Fibroblast of the aortic adventitia (primary cell): Measurements from ENCODE around the gene SLC43A1. TPM values are rescaled to one million over a fixed set of nuclear protein-coding genes. Genes with fewer than 3 reads are reported as not detected.

ENCODE experiments used
- DNase-seq: peaks from one replicate; pipeline ENCODE4 v3.0.0-alpha.2; 2010; ENCODE audit warnings: low read depth
- H3K4me3 ChIP-seq: 2 replicates; pipeline ENCODE4 v1.5.1; 2011; ENCODE audit warnings: low read depth, mild to moderate bottlenecking, control low read depth, low read length, moderate library complexity
- CTCF ChIP-seq: IDR thresholded peaks from 2 replicates; pipeline ENCODE4 v1.5.1; 2011; ENCODE audit warnings: mild to moderate bottlenecking, low read length, control low read depth, inconsistent platforms; ENCODE audit not compliant: insufficient read depth
- small RNA-seq: library from RNA; depleted of rRNA; stranded (forward); fragments of <200 nt; gene quantifications from one replicate; pipeline ENCODE3, GENCODE V24; 2012
- total RNA-seq: library from RNA; depleted of rRNA; stranded (reverse); fragments of >200 nt; gene quantifications from 2 replicates; pipeline ENCODE4 v1.2.3, GENCODE V29; 2012; ENCODE audit warnings: low replicate concordance

Gene SLC43A1
- total RNA-seq, 1 donor = 11.4 TPM

GRCh38 chr11:57440744-57441414 is 74.6 kb downstream of the SLC43A1 start:
- no peak for TF ChIP-seq CTCF
- DNase-seq = no peak
- H3K4me3 ChIP-seq = no peak overlapping the region

GRCh38 chr11:57439786-57440185 is 75.7 kb downstream of the SLC43A1 start:
- no peak overlapping the region for H3K4me3 ChIP-seq
- no peak for TF ChIP-seq CTCF
- DNase-seq = no peak

- no peak for DNase-seq
- no peak overlapping the region for H3K4me3 ChIP-seq
- TF ChIP-seq CTCF = no peak
These were observed 76.9 kb downstream of the SLC43A1 start for GRCh38 chr11:57438345-57439285.

- no peak for TF ChIP-seq CTCF
These were observed 79.5 kb downstream of the SLC43A1 start for GRCh38 chr11:57436031-57436430.

GRCh38 chr11:57434640-57435546 is 80.6 kb downstream of the SLC43A1 start:
- no peak overlapping the region for H3K4me3 ChIP-seq
- DNase-seq = peak; percentile 97
- TF ChIP-seq CTCF = no peak

More at GRCh38 chr11:57436031-57436430, 79.5 kb downstream of the SLC43A1 start:
- no peak overlapping the region for H3K4me3 ChIP-seq
- no peak for DNase-seq

Small RNA genes lying within 50 kb of the gene (small RNA-seq; reads per million reads assigned to genes)
- not detected for gene RN7SL605P
- gene RNA5SP341 = not detected

Other genes starting within 250 kb of the SLC43A1 start
- gene TNKS1BP1, start 190.8 kb downstream of the SLC43A1 start, total RNA-seq = 70.0 and 108 TPM in 2 replicates
- gene SSRP1, start 179.8 kb downstream of the SLC43A1 start, total RNA-seq = 60.7 and 83.2 TPM in 2 replicates
- not detected in 2 replicates for gene P2RX3, start 177.3 kb downstream of the SLC43A1 start, total RNA-seq
- not detected in 2 replicates for gene PRG3, start 134.6 kb downstream of the SLC43A1 start, total RNA-seq
- gene PRG2, start 125.1 kb downstream of the SLC43A1 start, total RNA-seq = not detected in 2 replicates
- 44.3 and 74.3 TPM in 2 replicates for gene SLC43A3, start 88.6 kb downstream of the SLC43A1 start, total RNA-seq
- 0.09 and 0.90 TPM in 2 replicates for gene RTN4RL2, start 55.2 kb downstream of the SLC43A1 start, total RNA-seq
- 32.1 and 77.5 TPM in 2 replicates for gene TIMM10, start 15.1 kb upstream of the SLC43A1 start, total RNA-seq
- not detected in 2 replicates for gene SMTNL1, start 21.9 kb upstream of the SLC43A1 start, total RNA-seq
- gene UBE2L6, start 52.0 kb upstream of the SLC43A1 start, total RNA-seq = 30.6 and 41.1 TPM in 2 replicates
- 64.9 and 77.0 TPM in 2 replicates for gene SERPING1, start 82.0 kb upstream of the SLC43A1 start, total RNA-seq
- 1.4 and 1.7 TPM in 2 replicates for gene YPEL4, start 134.2 kb upstream of the SLC43A1 start, total RNA-seq
- 12.6 and 16.2 TPM in 2 replicates for gene CLP1, start 142.1 kb upstream of the SLC43A1 start, total RNA-seq
- 30.0 and 49.6 TPM in 2 replicates for gene ZDHHC5, start 152.4 kb upstream of the SLC43A1 start, total RNA-seq
- 2.6 and 16.9 TPM in 2 replicates for gene MED19, start 196.5 kb upstream of the SLC43A1 start, total RNA-seq
- gene TMX2, start 196.9 kb upstream of the SLC43A1 start, total RNA-seq = 46.9 and 66.6 TPM in 2 replicates
- gene SELENOH, start 225.8 kb upstream of the SLC43A1 start, total RNA-seq = 63.4 and 139 TPM in 2 replicates
- 0.09 TPM in 1 of 2 replicates, not detected in the other for gene BTBD18, start 236.1 kb upstream of the SLC43A1 start, total RNA-seq
- 83.1 and 169 TPM in 2 replicates for gene CTNND1, start 246.1 kb upstream of the SLC43A1 start, total RNA-seq